DOHH2 (cell line): ENCODE data around the gene ZNF136.

Experiments used
- EZH2phosphoT487 ChIP-seq: fragments of 200-600 bp; sonication (generic); IDR thresholded peaks from 2 replicates; pipeline ENCODE4 v1.6.1; 2017; ENCODE audit warnings: borderline replicate concordance, mild to moderate bottlenecking, antibody characterized with exemption, low read length, moderate library complexity, mixed read lengths
- TF ChIP-seq, protein P1 (sequence below): fragments of 200-600 bp; sonication (generic); IDR thresholded peaks from one replicate; pipeline ENCODE4 v1.5.1; 2014; ENCODE audit warnings: antibody characterized with exemption, mild to moderate bottlenecking, low read depth, low read length; ENCODE audit not compliant: poor library complexity, severe bottlenecking

- TF ChIP-seq, protein P1, sequence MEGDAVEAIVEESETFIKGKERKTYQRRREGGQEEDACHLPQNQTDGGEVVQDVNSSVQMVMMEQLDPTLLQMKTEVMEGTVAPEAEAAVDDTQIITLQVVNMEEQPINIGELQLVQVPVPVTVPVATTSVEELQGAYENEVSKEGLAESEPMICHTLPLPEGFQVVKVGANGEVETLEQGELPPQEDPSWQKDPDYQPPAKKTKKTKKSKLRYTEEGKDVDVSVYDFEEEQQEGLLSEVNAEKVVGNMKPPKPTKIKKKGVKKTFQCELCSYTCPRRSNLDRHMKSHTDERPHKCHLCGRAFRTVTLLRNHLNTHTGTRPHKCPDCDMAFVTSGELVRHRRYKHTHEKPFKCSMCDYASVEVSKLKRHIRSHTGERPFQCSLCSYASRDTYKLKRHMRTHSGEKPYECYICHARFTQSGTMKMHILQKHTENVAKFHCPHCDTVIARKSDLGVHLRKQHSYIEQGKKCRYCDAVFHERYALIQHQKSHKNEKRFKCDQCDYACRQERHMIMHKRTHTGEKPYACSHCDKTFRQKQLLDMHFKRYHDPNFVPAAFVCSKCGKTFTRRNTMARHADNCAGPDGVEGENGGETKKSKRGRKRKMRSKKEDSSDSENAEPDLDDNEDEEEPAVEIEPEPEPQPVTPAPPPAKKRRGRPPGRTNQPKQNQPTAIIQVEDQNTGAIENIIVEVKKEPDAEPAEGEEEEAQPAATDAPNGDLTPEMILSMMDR = no peak
- no peak for TF ChIP-seq EZH2phosphoT487
Measured at GRCh38 chr19:12133069-12133468, 29.8 kb upstream of the ZNF136 start.
